OCI-LY7 (cell line): ENCODE data around the gene STOM. TPM values are rescaled to one million over a fixed set of nuclear protein-coding genes. Genes with fewer than 3 reads are reported as not detected.

Experiments
- BruUV-seq: library from RNA; stranded (reverse); fragments of 400-500 nt; replicated peaks from 2 replicates; lab custom pipeline; 2021; lab: Mats Ljungman, UMichigan
- CTCF ChIA-PET: fragments of 300-600 bp; sonication (Branson Sonifier 250); formaldehyde crosslinking; loops from one replicate; lab custom pipeline; 2022; ENCODE audit warnings: antibody characterized with exemption; ENCODE audit not compliant: unreplicated experiment; lab: Charles Lee
- POLR2A ChIA-PET: fragments of 300-600 bp; sonication (Branson Sonifier 250); formaldehyde crosslinking; loops from one replicate; lab custom pipeline; 2022; ENCODE audit warnings: antibody characterized with exemption; lab: Charles Lee
- DNase-seq: peaks from one replicate; pipeline ENCODE4 v3.0.0-alpha.2; 2015; ENCODE audit warnings: low spot score
- H2AFZ ChIP-seq: fragments of 200-600 bp; sonication (generic), shearing (Covaris generic); 2 replicates; pipeline ENCODE4 v1.6.1; 2014; ENCODE audit warnings: mild to moderate bottlenecking, antibody characterized with exemption, low read length, moderate library complexity
- H3K27ac ChIP-seq: fragments of 200-600 bp; sonication (generic); 2 replicates; pipeline ENCODE4 v1.5.1; 2014; ENCODE audit warnings: mixed run types, low read depth, mild to moderate bottlenecking, moderate library complexity, low read length, inconsistent platforms; ENCODE audit not compliant: poor library complexity, severe bottlenecking
- H3K36me3 ChIP-seq: fragments of 200-600 bp; sonication (generic); 2 replicates; pipeline ENCODE4 v1.6.1; 2014; ENCODE audit warnings: mild to moderate bottlenecking, antibody characterized with exemption, low read length, moderate library complexity, mixed read lengths; ENCODE audit not compliant: insufficient read depth
- H3K4me1 ChIP-seq: fragments of 200-600 bp; sonication (generic); 2 replicates; pipeline ENCODE4 v1.5.1; 2014; ENCODE audit warnings: mild to moderate bottlenecking, low read length; ENCODE audit not compliant: insufficient read depth, poor library complexity, severe bottlenecking
- H3K4me2 ChIP-seq: fragments of 200-600 bp; sonication (generic); 2 replicates; pipeline ENCODE4 v1.6.1; 2014; ENCODE audit warnings: mild to moderate bottlenecking, low read length
- H3K4me3 ChIP-seq: fragments of 200-600 bp; sonication (generic); 2 replicates; pipeline ENCODE4 v1.5.1; 2014; ENCODE audit warnings: mild to moderate bottlenecking, low read depth, low read length; ENCODE audit not compliant: poor library complexity, severe bottlenecking
- H3K79me2 ChIP-seq: fragments of 200-600 bp; sonication (generic); 2 replicates; pipeline ENCODE4 v1.6.1; 2016; ENCODE audit warnings: low read depth, mild to moderate bottlenecking, low read length, moderate library complexity, mixed read lengths; ENCODE audit not compliant: insufficient read depth
- H3K9me2 ChIP-seq: fragments of 200-600 bp; sonication (generic); 2 replicates; pipeline ENCODE4 v1.6.1; 2016; ENCODE audit warnings: mild to moderate bottlenecking, low read length, mixed read lengths; ENCODE audit not compliant: insufficient read depth
- H3K9me3 ChIP-seq: fragments of 200-600 bp; sonication (generic); 2 replicates; pipeline ENCODE4 v1.6.1; 2014; ENCODE audit warnings: mild to moderate bottlenecking, mixed run types, low read length, mixed read lengths
- H4K20me1 ChIP-seq: fragments of 200-600 bp; sonication (generic); 2 replicates; pipeline ENCODE4 v1.6.1; 2014; ENCODE audit warnings: mild to moderate bottlenecking, antibody characterized with exemption, low read length, moderate library complexity, mixed read lengths; ENCODE audit not compliant: insufficient read depth
- CTCF ChIP-seq: fragments of 200-600 bp; sonication (generic); conservative IDR thresholded peaks from 2 replicates; pipeline ENCODE4 v1.5.1; 2014; ENCODE audit warnings: mild to moderate bottlenecking, antibody characterized with exemption, low read length, moderate library complexity, mixed read lengths
- EZH2phosphoT487 ChIP-seq: fragments of 200-600 bp; sonication (generic); IDR thresholded peaks from 2 replicates; pipeline ENCODE4 v1.6.1; 2018; ENCODE audit warnings: low read depth, borderline replicate concordance, mild to moderate bottlenecking, mixed run types, antibody characterized with exemption, low read length, moderate library complexity, mixed read lengths
- intact Hi-C: fragments of 100-400 bp; cut with micrococcal nuclease; formaldehyde crosslinking; loops from one replicate; pipeline ENCODE4 v1.10.0; 2022; ENCODE audit not compliant: unreplicated experiment
- total RNA-seq, 2 experiments: library from RNA; depleted of rRNA in 1 of 2; stranded (reverse); fragments of >200 nt in 1 of 2; shearing (Covaris generic) in 1 of 2; gene quantifications; 2 replicates each; pipeline ENCODE4 v1.2.3, GENCODE V29; 2014 to 2022

Gene STOM
- total RNA-seq, 2 experiments from 2014 or later: 5.7 to 7.3 TPM

- no TSS peak for BruUV-seq
- no peak for TF ChIP-seq CTCF
- TF ChIP-seq EZH2phosphoT487: no peak
- Histone ChIP-seq H3K27ac (no peak overlapping the region), H3K79me2 (no peaks in the 10 kb centered on the region), H4K20me1 (no peaks in the 10 kb centered on the region), H3K4me2 (no peak overlapping the region), H3K9me2 (no peaks in the 10 kb centered on the region), H3K36me3 (no peaks in the 10 kb centered on the region; the same call in 1 of the 2 replicates), H3K4me1 (no peaks in the 10 kb centered on the region), H2AFZ (no peak overlapping the region), H3K9me3 (no peaks in the 10 kb centered on the region), H3K4me3 (no peak overlapping the region)
- DNase-seq: no peak
- intact Hi-C loops: loop anchor here (5.0 kb wide), 1 partner anchor 566 kb away; no protein-coding TSS in a partner anchor
- POLR2A ChIA-PET: no interaction called here
- CTCF ChIA-PET: no interaction called here
Observed at GRCh38 chr9:121322737-121323448, 47.2 kb downstream of the STOM start.

GRCh38 chr9:121322037-121322736 is 47.9 kb downstream of the STOM start:
- POLR2A ChIA-PET: no interaction called here
- H3K4me2 ChIP-seq: no peak overlapping the region

More at GRCh38 chr9:121322037-121322736, 47.9 kb downstream of the STOM start:
- Histone ChIP-seq H3K36me3 (no peaks in the 10 kb centered on the region; the same call in 1 of the 2 replicates), H3K27ac (no peak overlapping the region), H3K79me2 (no peaks in the 10 kb centered on the region), H3K4me3 (no peak overlapping the region), H3K4me1 (no peaks in the 10 kb centered on the region), H4K20me1 (no peaks in the 10 kb centered on the region), H3K9me3 (no peaks in the 10 kb centered on the region), H3K9me2 (no peaks in the 10 kb centered on the region), H2AFZ (no peak overlapping the region)
- intact Hi-C loops: loop anchor here (5.0 kb wide), 1 partner anchor 565 kb away; no protein-coding TSS in a partner anchor
- no peak for DNase-seq
- TF ChIP-seq EZH2phosphoT487 (no peak), CTCF (no peak)
- BruUV-seq: no TSS peak
- CTCF ChIA-PET: no interaction called here
